Umbilical cord (tissue), 2 donors: ENCODE data around the gene MYO3B. TPM values are rescaled to one million over a fixed set of nuclear protein-coding genes. Genes with fewer than 3 reads are reported as not detected.
"Not testable (repeated sequence)": the region's sequence is repeated elsewhere in the genome, so short reads cannot be mapped to it uniquely, and the experiment has no call there.

Experiments used
- DNase-seq: peaks from one replicate; pipeline ENCODE4 v3.0.0-alpha.2; 2015; ENCODE audit warnings: low spot score
- total RNA-seq: library from RNA; depleted of rRNA; stranded (reverse); fragments of >200 nt; gene quantifications from one replicate; pipeline ENCODE4 v1.2.3, GENCODE V29; 2014; ENCODE audit warnings: low replicate concordance; ENCODE audit not compliant: insufficient read depth

MYO3B gene
- total RNA-seq, 1 donor from 2014 or later, result 3.9 TPM

DNA sequence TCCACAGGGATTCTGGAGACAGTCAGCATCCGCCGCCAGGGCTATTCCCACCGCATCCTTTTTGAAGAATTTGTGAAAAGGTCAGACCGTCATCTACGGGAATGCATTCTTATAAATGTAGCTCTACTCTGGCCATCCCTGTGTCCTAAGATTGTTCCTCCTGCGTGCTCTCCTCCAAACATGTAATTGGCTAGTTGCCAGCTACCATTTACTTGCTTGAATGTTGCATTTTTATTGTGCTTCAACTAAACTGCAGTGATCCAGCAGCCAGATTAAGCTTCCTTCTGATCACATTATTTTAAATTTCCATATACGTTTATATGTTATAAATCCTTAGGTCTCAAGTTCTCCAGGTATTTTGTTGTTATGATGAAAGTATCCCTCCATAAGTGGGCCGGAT lies 288.7 kb downstream of the MYO3B start:
- DNase-seq, result no peak

GRCh38 chr2:170467568-170468422 lies 289.8 kb downstream of the MYO3B start:
- peak; percentile 47 for DNase-seq

GRCh38 chr2:170468557-170468956 lies 290.6 kb downstream of the MYO3B start:
- DNase-seq, result no peak

DNA sequence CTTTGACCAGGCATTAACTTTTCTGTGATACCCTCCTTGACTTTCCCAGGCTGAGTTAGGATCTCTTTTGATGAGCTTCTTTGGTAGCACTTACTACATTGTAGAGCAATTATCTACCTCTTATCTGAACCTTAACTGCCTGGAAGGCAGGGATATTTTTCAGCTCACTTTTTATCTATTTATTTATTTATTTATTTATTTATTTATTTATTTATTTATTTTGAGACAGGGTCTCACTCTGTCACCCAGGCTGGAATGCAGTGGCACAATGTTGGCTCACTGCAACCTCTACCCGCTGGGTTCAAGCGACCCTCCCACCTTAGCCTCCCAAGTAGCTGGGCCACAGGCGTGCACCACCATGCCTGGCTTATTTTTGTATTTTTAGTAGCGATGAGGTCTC lies 294.6 kb downstream of the MYO3B start:
- not testable (repeated sequence) for DNase-seq

- no peak for DNase-seq
Observed at GRCh38 chr2:170475878-170476277, 297.9 kb downstream of the MYO3B start.

- DNase-seq, result no peak
Observed at GRCh38 chr2:170477630-170478029, 299.7 kb downstream of the MYO3B start.

DNA sequence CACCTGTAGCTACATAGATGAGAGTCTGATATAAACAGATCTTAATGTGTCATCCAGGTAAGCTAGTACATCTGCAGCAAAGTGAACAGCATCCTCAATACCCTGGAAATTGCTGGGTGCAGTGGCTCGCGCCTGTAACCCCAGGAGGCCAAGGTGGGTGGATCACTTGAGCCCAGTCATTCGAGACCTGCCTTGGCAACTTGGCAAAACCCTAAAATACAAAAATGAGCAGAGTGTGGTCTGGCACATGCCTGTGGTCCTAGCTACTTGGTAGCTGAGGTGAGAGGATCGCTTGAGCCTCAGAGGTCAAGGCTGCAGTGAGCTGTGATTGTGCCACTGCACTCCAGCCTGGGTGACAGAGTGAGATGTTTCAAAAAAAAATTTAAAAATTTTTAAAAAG lies 303.3 kb downstream of the MYO3B start:
- no peak for DNase-seq

- DNase-seq, result no peak
Observed at GRCh38 chr2:170484552-170484951, 306.6 kb downstream of the MYO3B start.

DNA sequence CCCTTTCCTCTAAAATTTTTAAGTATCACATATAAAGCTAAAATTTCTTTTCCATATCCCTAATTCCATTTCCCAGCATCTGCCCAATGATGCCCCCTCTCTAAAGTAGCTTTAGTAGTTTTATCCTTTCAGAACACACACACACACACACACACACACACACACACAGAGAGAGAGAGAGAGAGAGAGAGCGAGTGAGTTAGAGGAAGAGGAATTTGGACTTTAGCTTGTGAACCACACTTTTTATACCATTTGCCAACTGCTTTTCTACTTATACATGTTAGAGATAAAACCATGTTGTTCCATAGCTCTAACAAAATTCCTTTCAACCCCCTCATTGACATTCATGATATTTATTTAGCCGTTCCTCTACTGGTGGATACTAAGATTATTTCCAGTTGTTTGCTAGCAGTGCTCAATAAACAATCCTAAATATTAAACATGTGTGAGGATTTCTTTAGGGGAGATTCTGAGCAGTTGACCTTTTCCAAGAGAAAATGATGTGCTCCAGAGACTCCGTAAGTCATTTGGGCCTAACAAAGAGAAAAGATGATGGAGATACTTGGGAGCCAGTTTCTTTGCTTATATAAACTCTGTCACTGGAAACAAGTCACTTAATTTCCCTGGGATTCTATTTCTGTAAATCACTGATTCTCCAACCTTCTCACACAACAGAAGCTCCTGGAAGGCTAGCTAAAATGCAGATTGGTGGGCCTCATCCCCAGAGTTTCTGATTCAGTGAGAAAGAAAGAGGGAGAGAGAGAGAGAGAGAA lies 307.5 kb downstream of the MYO3B start:
- DNase-seq, result peak; percentile 66

DNA sequence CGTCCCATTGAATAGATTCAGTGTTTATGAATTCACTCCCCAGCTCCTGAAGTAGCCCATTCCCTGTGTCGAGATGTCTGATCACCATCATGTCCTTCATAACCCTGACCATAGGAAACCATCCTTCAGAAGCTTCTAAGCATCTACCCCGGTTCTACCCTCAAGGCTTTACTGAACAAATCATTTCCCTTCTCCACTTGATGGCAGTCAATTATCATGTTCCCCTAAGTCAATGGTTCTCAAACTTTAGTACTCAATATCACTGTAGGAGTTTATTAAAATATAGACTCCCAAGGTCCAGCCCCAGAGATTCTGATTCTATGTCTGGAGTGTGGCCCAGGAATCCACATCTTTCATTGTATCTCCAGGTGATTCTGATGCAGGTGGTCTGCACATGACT lies 308.8 kb downstream of the MYO3B start:
- DNase-seq, result no peak

- no peak for DNase-seq
Observed at GRCh38 chr2:170488807-170489206, 310.9 kb downstream of the MYO3B start.

DNA sequence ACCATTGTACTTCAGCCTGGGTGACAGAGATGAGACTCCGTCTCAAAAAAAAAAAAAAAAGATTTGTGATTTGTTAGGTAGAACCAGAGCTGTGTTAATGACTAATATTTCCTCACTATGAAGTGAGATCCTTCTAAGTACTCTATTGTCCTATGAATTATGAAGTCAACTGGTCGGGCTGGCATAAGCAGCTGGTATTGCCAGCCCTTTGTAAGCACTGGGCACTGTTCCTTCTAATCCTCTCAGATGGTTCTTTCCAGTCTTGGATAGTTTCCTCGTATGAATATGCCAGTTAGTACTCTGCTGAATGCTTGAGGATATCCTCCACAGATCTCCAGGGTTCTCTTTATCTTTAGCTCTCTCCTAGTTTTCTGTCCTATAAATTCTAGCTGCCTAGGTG lies 314.1 kb downstream of the MYO3B start:
- no peak for DNase-seq

DNA sequence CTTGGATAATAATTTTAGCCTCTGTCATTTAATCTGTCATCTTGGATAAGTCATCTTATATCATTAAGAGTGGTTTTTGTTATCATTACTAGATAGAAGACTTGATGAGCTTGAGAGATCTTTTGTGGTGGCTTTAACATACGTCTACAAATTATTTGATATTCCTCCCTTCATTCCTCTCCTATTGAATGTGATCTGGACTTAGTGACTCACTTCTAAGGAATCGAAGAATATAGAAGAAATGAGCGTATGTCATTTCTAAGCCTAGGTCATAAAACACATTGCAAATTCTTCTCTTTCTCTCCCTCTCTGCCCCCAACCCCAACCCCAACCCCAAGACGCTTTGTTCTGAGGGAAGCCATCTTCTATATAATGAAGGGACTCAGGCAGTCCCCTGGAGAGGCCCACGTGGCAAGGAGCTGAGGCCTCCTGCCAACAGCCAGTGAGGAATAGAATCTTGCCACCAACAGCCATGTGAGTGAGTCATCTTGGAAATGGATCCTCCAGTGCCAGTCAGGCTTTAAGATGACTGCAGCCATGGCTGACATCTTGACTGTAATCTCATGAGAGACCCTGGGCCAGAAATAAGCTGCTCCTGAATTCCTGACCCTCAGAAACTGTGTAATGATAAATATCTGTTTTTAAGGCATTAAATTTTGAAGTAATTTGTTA lies 315.6 kb downstream of the MYO3B start:
- peak; percentile 25 for DNase-seq

- DNase-seq, result no peak
Observed at GRCh38 chr2:170495896-170496295, 317.9 kb downstream of the MYO3B start.

DNA sequence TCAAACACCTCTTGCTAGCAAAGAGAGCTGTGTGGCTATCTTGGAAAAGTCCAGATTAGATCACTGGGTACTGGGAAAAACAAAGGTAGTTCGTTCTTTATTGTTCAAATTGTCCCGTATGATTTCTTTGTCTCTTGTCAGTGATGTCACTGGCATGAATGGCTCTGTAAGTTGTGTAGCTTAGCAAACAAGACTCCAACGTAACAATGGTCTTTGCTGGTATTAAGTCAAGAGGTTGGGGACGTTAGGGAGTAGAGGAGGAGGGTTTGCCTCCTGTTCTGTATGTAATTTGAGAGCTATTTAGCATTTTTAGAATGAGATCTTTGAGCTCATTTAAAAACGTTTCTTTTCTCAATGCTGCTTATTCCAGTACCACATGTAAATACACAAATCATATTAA lies 320.7 kb downstream of the MYO3B start:
- no peak for DNase-seq

- DNase-seq, result no peak
Observed at GRCh38 chr2:170500104-170500503, 322.2 kb downstream of the MYO3B start.

GRCh38 chr2:170500770-170501169 lies 322.8 kb downstream of the MYO3B start:
- peak; percentile 45 for DNase-seq

- no peak for DNase-seq
Observed at GRCh38 chr2:170501421-170502043, 323.6 kb downstream of the MYO3B start.

DNA sequence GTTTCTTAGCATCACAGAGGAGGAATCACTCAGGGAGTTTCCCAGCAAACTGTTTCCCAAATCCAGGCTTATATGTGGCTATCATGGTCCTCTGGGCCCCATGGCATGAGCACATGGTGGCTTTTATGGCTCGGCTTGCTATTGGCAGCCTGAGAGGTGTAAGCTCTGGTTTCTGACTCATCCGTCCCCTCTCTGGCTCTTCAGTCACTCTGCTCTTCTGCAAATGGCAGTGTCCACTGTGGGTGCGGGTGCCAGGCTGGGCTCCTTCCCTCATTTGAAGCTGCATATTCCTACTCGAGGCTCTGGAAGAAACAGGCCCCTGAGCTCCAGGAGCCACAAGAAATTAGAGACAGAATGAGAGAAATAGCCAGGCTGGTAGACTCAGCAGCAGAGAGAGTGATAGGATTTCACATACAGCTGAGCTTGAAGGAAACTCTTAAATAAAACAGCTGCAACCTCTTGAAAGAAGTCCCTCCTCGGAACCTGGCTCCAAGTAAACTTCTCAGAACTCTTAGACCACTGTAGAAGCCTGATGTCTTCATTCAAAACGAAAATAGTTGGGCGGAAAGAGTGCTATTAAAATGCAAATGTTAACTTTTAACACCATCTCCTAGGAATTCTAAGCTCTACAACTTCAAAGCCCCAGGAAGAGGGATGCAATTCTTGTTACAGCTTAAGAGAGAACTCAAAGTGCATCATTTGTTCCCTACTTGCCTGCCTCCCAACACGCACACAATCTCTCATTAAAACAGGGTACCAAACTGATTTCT lies 324.6 kb downstream of the MYO3B start:
- DNase-seq, result peak; percentile 56

GRCh38 chr2:170503563-170503962 lies 325.6 kb downstream of the MYO3B start:
- DNase-seq, result no peak
